ENCODE results near the gene ATP13A2.

ATP13A2 gene

DNA sequence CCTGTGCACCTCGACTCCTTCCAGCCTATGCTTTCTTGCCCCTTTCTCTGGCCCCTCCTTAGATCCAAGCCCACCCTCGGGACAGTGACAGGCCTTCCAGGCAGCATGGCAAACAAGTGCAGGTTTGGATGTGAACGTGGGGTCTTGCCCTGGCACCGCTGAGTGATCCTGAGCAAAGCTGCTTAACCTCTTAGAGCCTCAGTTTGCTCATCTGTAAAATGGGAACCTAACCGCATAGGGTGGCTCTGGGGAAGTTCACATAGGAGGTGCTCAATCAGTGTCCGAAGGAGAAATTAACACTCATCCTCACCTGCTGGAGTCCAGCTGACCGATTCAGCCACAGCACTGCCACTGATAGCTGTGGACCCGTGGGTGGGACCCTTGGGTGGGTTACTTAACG lies 38.5 kb downstream of the ATP13A2 start:
- peaks cover 0 to 3% of the 10 kb centered on the region in 2 donors for H3K36me3 ChIP-seq (ENCODE audit: control insufficient read depth in 1 of 2, insufficient read depth in 2 of 2, low read length in 2 of 2)
- no peaks in the 10 kb centered on the region for H3K9me3 ChIP-seq (ENCODE audit: control insufficient read depth in 1 of 2, low read length in 2 of 2)
- H3K4me3 ChIP-seq (ENCODE audit: low read depth in 1 of 2, low read length in 2 of 2), result no peak overlapping the region
- H3K27me3 ChIP-seq (ENCODE audit: control insufficient read depth in 1 of 2, insufficient read depth in 2 of 2, low read length in 2 of 2), result no peaks in the 10 kb centered on the region
- no peak overlapping the region for H3K27ac ChIP-seq (ENCODE audit: low read depth, low read length)
- peaks cover 0 to 11% of the 10 kb centered on the region in 2 donors for H3K4me1 ChIP-seq (ENCODE audit: control insufficient read depth in 1 of 2, insufficient read depth in 2 of 2, low read length in 2 of 2)
- no peak overlapping the region for H3K9ac ChIP-seq (ENCODE audit: low read depth in 1 of 2, low read length in 2 of 2)

DNA sequence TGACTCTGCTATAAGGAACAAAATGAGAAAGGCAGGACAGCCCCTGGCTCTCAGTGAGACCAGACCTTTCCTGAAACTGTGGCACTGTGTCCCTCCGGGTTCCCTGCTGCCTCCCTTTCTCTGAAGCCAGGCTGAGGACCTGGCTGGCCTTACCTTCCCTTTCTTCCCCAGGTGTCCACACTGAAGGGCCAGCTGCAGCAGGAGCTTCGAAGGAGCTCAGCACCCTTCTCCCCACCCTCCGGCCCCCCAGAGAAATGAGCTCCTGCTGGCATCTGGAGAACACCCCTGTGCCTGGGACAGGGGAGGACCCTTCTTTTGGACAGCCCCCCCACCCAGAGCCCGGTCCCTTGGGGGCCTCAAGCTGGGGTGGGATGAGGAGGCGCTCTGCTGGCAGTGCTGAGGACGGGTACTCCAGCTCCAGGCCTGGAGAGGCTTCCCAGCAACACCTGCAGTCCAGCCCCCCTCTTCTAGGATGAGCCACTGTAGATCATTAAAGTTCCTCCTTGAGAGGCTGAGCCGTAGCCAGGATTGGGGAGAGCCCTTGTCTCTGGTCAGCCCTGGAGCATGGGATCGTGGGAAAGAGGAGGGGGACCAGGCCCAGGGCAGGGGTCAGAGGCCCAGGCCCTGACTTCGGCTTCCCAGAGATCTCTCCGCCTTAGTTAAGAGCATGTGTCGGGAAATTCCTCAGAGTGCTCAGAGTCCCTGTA lies 39.4 kb downstream of the ATP13A2 start:
- Histone ChIP-seq H3K27ac (ENCODE audit: low read depth, low read length) (no peak overlapping the region), H3K27me3 (ENCODE audit: control insufficient read depth in 1 of 2, insufficient read depth in 2 of 2, low read length in 2 of 2) (no peaks in the 10 kb centered on the region), H3K36me3 (ENCODE audit: control insufficient read depth in 1 of 2, insufficient read depth in 2 of 2, low read length in 2 of 2) (peaks cover 0 to 4% of the 10 kb centered on the region in 2 donors), H3K9me3 (ENCODE audit: control insufficient read depth in 1 of 2, low read length in 2 of 2) (no peaks in the 10 kb centered on the region), H3K4me3 (ENCODE audit: low read depth in 1 of 2, low read length in 2 of 2) (no peak overlapping the region), H3K4me1 (ENCODE audit: control insufficient read depth in 1 of 2, insufficient read depth in 2 of 2, low read length in 2 of 2) (peaks cover 0 to 10% of the 10 kb centered on the region in 2 donors), H3K9ac (ENCODE audit: low read depth in 1 of 2, low read length in 2 of 2) (no peak overlapping the region)

DNA sequence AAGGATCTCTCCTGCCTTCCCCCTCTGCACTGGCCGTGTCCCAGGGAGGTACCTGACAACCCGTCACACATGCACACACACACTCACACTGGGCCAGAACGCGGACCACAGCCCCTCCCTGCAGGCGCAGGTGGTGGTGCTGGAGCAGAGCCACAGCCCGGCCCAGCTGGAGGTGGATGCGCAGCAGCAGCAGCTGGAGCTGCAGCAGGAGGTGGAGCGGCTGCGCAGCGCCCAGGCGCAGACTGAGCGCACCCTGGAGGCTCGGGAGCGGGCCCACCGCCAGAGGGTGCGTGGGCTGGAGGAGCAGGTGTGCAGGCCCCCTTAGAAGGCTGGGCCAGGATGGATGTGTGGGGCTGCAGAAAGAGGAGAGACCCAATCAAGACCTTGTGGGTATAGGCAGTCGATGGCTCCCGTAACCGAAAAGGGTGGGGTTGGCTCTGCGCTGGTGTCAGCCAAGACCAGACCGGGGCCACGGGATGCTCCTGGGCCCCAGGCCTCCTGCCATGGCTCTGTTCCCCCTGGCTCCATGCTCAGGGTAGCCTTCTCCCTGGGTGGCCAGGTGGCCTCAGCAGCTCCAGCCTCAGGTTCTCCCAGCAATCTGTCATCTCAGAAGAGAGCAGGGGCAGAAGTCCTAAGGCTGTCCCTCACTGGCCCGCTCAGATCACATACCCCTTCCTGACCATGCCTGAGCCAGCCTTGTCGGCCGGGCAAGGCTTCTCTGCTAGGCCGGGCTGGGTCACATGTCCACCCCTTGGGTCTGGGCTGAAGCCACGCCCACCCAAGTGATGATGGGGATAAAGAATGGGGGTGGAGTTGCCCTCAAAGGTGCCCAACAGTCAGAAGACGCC lies 40.2 kb downstream of the ATP13A2 start:
- Histone ChIP-seq H3K4me1 (ENCODE audit: control insufficient read depth in 1 of 2, insufficient read depth in 2 of 2, low read length in 2 of 2) (peaks cover 0 to 10% of the 10 kb centered on the region in 2 donors), H3K27me3 (ENCODE audit: control insufficient read depth in 1 of 2, insufficient read depth in 2 of 2, low read length in 2 of 2) (no peaks in the 10 kb centered on the region), H3K9me3 (ENCODE audit: control insufficient read depth in 1 of 2, low read length in 2 of 2) (no peaks in the 10 kb centered on the region), H3K9ac (ENCODE audit: low read depth in 1 of 2, low read length in 2 of 2) (no peak overlapping the region), H3K4me3 (ENCODE audit: low read depth in 1 of 2, low read length in 2 of 2) (no peak overlapping the region), H3K27ac (ENCODE audit: low read depth, low read length) (no peak overlapping the region), H3K36me3 (ENCODE audit: control insufficient read depth in 1 of 2, insufficient read depth in 2 of 2, low read length in 2 of 2) (peaks cover 0 to 4% of the 10 kb centered on the region in 2 donors)

DNA sequence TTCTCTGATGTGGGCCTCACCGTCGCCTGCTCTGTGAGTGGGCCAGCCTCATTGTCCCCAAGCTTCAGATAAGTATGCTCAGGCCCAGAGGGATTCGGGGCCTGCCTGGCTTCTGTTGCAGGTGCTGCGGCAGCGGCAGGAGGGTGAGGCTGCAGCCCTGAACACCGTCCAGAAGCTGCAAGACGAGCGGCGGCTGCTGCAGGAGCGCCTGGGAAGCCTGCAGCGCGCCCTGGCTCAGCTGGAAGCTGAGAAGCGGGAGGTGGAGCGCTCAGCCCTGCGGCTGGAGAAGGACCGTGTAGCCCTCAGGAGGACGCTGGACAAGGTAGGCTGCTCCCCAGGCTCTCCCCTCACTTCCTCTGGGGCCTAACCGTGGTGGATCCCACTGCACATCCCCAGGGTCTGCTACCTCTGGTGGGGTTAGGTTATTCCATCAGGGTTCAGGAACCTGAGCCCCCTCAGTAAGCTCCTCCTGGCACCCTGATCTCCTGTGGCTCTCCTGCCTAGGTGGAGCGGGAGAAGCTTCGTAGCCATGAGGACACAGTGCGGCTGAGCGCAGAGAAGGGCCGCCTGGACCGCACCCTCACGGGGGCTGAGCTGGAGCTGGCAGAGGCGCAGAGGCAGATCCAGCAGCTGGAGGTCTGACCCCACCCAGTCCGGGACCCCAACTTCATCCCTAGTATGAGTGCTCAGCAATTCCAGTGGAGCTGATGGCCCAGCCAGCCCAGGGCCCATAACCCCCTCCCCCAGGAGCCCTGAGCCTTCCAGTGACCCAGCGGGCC lies 41.4 kb downstream of the ATP13A2 start:
- no peak overlapping the region for H3K9ac ChIP-seq (ENCODE audit: low read depth in 1 of 2, low read length in 2 of 2)
- no peaks in the 10 kb centered on the region for H3K9me3 ChIP-seq (ENCODE audit: control insufficient read depth in 1 of 2, low read length in 2 of 2)
- H3K4me1 ChIP-seq (ENCODE audit: control insufficient read depth in 1 of 2, insufficient read depth in 2 of 2, low read length in 2 of 2), result peaks cover 0 to 10% of the 10 kb centered on the region in 2 donors
- peaks cover 0 to 4% of the 10 kb centered on the region in 2 donors for H3K36me3 ChIP-seq (ENCODE audit: control insufficient read depth in 1 of 2, insufficient read depth in 2 of 2, low read length in 2 of 2)
- no peak overlapping the region for H3K4me3 ChIP-seq (ENCODE audit: low read depth in 1 of 2, low read length in 2 of 2)
- no peak overlapping the region for H3K27ac ChIP-seq (ENCODE audit: low read depth, low read length)
- no peaks in the 10 kb centered on the region for H3K27me3 ChIP-seq (ENCODE audit: control insufficient read depth in 1 of 2, insufficient read depth in 2 of 2, low read length in 2 of 2)

DNA sequence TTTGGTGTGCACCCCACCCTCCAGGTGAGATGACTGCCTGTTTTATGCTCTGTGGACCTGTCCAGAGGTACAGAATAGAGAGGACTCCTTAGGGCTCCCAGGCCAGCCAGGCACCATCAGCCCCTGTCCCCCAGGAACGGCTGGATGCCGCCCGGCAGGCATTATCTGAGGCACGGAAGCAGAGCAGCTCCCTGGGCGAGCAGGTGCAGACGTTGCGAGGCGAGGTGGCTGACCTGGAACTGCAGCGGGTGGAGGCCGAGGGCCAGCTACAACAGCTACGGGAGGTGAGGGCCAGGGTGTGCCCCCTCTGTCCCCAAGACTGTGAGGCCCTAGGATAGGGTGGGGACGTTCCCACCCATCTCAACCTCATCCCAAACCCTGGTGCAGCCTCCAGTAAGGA lies 42.1 kb downstream of the ATP13A2 start:
- no peaks in the 10 kb centered on the region for H3K9me3 ChIP-seq (ENCODE audit: control insufficient read depth in 1 of 2, low read length in 2 of 2)
- peaks cover 0 to 10% of the 10 kb centered on the region in 2 donors for H3K4me1 ChIP-seq (ENCODE audit: control insufficient read depth in 1 of 2, insufficient read depth in 2 of 2, low read length in 2 of 2)
- H3K4me3 ChIP-seq (ENCODE audit: low read depth in 1 of 2, low read length in 2 of 2), result no peak overlapping the region
- H3K27me3 ChIP-seq (ENCODE audit: control insufficient read depth in 1 of 2, insufficient read depth in 2 of 2, low read length in 2 of 2), result no peaks in the 10 kb centered on the region
- H3K9ac ChIP-seq (ENCODE audit: low read depth in 1 of 2, low read length in 2 of 2), result no peak overlapping the region
- peaks cover 0 to 4% of the 10 kb centered on the region in 2 donors for H3K36me3 ChIP-seq (ENCODE audit: control insufficient read depth in 1 of 2, insufficient read depth in 2 of 2, low read length in 2 of 2)
- H3K27ac ChIP-seq (ENCODE audit: low read depth, low read length), result no peak overlapping the region

DNA sequence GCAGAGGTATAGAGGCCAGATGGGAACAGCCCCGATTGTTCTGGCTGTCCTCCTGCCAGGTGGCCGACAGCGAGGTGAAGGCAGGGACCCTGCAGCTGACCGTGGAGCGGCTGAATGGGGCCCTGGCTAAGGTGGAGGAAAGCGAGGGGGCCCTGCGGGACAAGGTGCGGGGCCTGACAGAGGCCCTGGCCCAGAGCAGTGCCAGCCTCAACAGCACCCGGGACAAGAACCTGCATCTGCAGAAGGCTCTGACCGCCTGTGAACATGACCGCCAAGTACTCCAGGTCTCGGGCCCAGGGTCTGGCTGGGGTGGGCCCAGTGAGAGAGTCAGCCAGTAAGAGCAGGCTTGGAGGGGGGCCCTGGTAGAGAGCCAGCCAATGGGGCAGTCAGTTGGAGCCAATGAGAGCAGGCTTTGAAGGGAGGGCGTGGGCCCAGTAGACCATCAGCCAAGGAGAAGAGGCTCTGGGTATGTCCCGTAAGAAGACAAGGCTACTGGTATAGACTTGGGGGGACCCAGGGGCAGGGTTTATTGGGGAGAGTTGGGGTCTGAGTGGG lies 42.6 kb downstream of the ATP13A2 start:
- peaks cover 0 to 10% of the 10 kb centered on the region in 2 donors for H3K4me1 ChIP-seq (ENCODE audit: control insufficient read depth in 1 of 2, insufficient read depth in 2 of 2, low read length in 2 of 2)
- no peak overlapping the region for H3K9ac ChIP-seq (ENCODE audit: low read depth in 1 of 2, low read length in 2 of 2)
- H3K27ac ChIP-seq (ENCODE audit: low read depth, low read length), result no peak overlapping the region
- peaks cover 0 to 4% of the 10 kb centered on the region in 2 donors for H3K36me3 ChIP-seq (ENCODE audit: control insufficient read depth in 1 of 2, insufficient read depth in 2 of 2, low read length in 2 of 2)
- no peaks in the 10 kb centered on the region for H3K9me3 ChIP-seq (ENCODE audit: control insufficient read depth in 1 of 2, low read length in 2 of 2)
- H3K27me3 ChIP-seq (ENCODE audit: control insufficient read depth in 1 of 2, insufficient read depth in 2 of 2, low read length in 2 of 2), result no peaks in the 10 kb centered on the region
- H3K4me3 ChIP-seq (ENCODE audit: low read depth in 1 of 2, low read length in 2 of 2), result no peak overlapping the region

DNA sequence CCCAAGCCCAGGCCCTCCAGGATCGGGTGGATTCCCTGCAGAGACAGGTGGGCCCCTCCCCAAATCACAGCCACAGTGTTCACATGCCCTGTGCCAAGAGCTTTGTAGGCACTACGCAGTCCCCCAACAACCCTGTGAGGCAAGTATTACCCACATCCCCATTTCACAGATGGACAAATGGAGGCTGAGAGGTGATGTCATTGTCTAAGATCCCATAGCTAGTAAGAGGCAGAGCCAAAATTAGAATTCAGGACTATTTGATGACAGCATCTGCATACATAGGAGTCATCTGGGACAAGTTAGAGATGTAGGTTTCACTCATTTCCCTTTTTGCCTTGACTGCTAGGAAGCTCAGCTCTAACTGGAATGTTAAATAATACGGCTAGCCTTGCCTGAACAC lies 43.4 kb downstream of the ATP13A2 start:
- Histone ChIP-seq H3K27me3 (ENCODE audit: control insufficient read depth in 1 of 2, insufficient read depth in 2 of 2, low read length in 2 of 2) (no peaks in the 10 kb centered on the region), H3K9me3 (ENCODE audit: control insufficient read depth in 1 of 2, low read length in 2 of 2) (no peaks in the 10 kb centered on the region), H3K36me3 (ENCODE audit: control insufficient read depth in 1 of 2, insufficient read depth in 2 of 2, low read length in 2 of 2) (peaks cover 0 to 4% of the 10 kb centered on the region in 2 donors), H3K27ac (ENCODE audit: low read depth, low read length) (no peak overlapping the region), H3K9ac (ENCODE audit: low read depth in 1 of 2, low read length in 2 of 2) (no peak overlapping the region), H3K4me1 (ENCODE audit: control insufficient read depth in 1 of 2, insufficient read depth in 2 of 2, low read length in 2 of 2) (peaks cover 0 to 10% of the 10 kb centered on the region in 2 donors), H3K4me3 (ENCODE audit: low read depth in 1 of 2, low read length in 2 of 2) (no peak overlapping the region)

DNA sequence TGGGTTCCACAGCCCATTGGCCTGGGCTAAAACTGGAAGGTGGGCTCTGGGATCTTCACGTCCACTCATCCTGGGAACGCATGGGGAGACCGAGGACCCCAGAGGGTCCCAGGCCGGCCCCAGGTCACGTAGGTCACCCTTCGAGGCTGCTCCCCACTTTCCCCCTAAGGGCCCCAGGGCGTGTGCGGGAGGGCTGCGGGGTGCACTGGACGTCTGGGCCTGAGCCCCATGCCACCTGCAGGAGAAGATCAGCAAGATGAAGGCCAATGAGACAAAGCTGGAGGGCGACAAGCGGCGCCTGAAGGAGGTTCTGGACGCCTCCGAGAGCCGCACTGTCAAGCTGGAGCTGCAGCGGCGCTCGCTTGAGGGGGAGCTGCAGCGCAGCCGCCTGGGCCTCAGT lies 43.8 kb downstream of the ATP13A2 start:
- Histone ChIP-seq H3K9ac (ENCODE audit: low read depth in 1 of 2, low read length in 2 of 2) (no peak overlapping the region), H3K27ac (ENCODE audit: low read depth, low read length) (no peak overlapping the region), H3K9me3 (ENCODE audit: control insufficient read depth in 1 of 2, low read length in 2 of 2) (no peaks in the 10 kb centered on the region), H3K4me3 (ENCODE audit: low read depth in 1 of 2, low read length in 2 of 2) (no peak overlapping the region), H3K27me3 (ENCODE audit: control insufficient read depth in 1 of 2, insufficient read depth in 2 of 2, low read length in 2 of 2) (no peaks in the 10 kb centered on the region), H3K36me3 (ENCODE audit: control insufficient read depth in 1 of 2, insufficient read depth in 2 of 2, low read length in 2 of 2) (peaks cover 0 to 4% of the 10 kb centered on the region in 2 donors), H3K4me1 (ENCODE audit: control insufficient read depth in 1 of 2, insufficient read depth in 2 of 2, low read length in 2 of 2) (peaks cover 0 to 10% of the 10 kb centered on the region in 2 donors)

DNA sequence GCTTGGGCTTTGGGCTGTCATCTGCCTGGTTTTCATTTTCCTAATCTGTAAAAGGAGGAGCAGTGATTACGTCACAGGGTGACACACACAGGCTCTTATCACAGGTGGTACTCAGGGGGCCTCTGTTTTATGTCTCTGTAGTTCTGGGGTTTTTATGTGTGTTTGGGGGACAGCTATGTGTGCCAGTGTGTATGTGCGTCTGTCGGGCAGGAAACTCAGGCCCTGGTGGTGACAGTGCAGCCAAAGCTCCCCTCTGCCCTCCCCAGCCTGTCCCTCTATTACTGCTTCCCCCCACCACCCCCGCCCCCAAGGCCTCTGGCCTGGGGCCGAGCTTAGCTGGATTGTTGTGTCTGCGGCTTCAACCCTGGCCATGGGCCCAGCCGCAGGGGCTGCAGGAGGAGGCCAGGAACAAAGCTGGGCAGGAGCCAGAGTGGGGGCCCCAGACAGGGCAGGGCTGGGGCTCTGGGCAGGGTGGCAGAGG lies 44.6 kb downstream of the ATP13A2 start:
- no peak overlapping the region for H3K4me3 ChIP-seq (ENCODE audit: low read depth in 1 of 2, low read length in 2 of 2)
- H3K4me1 ChIP-seq (ENCODE audit: control insufficient read depth in 1 of 2, insufficient read depth in 2 of 2, low read length in 2 of 2), result peaks cover 0 to 10% of the 10 kb centered on the region in 2 donors
- H3K9me3 ChIP-seq (ENCODE audit: control insufficient read depth in 1 of 2, low read length in 2 of 2), result no peaks in the 10 kb centered on the region
- no peak overlapping the region for H3K9ac ChIP-seq (ENCODE audit: low read depth in 1 of 2, low read length in 2 of 2)
- H3K27ac ChIP-seq (ENCODE audit: low read depth, low read length), result no peak overlapping the region
- no peaks in the 10 kb centered on the region for H3K27me3 ChIP-seq (ENCODE audit: control insufficient read depth in 1 of 2, insufficient read depth in 2 of 2, low read length in 2 of 2)
- peaks cover 0 to 4% of the 10 kb centered on the region in 2 donors for H3K36me3 ChIP-seq (ENCODE audit: control insufficient read depth in 1 of 2, insufficient read depth in 2 of 2, low read length in 2 of 2)
